Liver (tissue), 9 donors: Measurements from ENCODE around the gene PSME3IP1. TPM values are rescaled to one million over a fixed set of nuclear protein-coding genes. Genes with fewer than 3 reads are reported as not detected.

Experiments
- DNase-seq: peaks from one replicate; pipeline ENCODE4 v3.0.0-alpha.2; 2017; ENCODE audit warnings: low spot score
- H3K27ac ChIP-seq, 2 donors: one replicate each; pipeline ENCODE4 v1.7.0; 2013; ENCODE audit warnings: inconsistent platforms in 2 of 2, low read length in 2 of 2, control low read depth in 1 of 2, low read depth in 1 of 2, mild to moderate bottlenecking in 1 of 2
- H3K27me3 ChIP-seq, 4 donors: one replicate each; pipeline versions ENCODE4 v1.6.1 to v1.7.0; 2013; ENCODE audit warnings: low read length in 3 of 4, inconsistent platforms in 1 of 4, mild to moderate bottlenecking in 1 of 4, moderate library complexity in 1 of 4; ENCODE audit not compliant: control insufficient read depth in 4 of 4, insufficient read depth in 4 of 4
- H3K36me3 ChIP-seq, 4 donors: one replicate each; pipeline versions ENCODE4 v1.6.1 to v1.7.0; 2013; ENCODE audit warnings: low read length in 3 of 4, mild to moderate bottlenecking in 3 of 4, low read depth in 1 of 4, moderate library complexity in 1 of 4; ENCODE audit not compliant: control insufficient read depth in 4 of 4, insufficient read depth in 3 of 4
- H3K4me1 ChIP-seq, 4 donors: one replicate each; pipeline versions ENCODE4 v1.6.1 to v1.7.0; 2013; ENCODE audit warnings: low read length in 3 of 4, mild to moderate bottlenecking in 3 of 4, moderate library complexity in 1 of 4; ENCODE audit not compliant: control insufficient read depth in 4 of 4, insufficient read depth in 4 of 4
- H3K4me3 ChIP-seq, 3 donors: one replicate each; pipeline versions ENCODE4 v1.6.1 to v1.7.0; 2013; ENCODE audit warnings: low read length in 3 of 3, control low read depth in 1 of 3, low read depth in 1 of 3, mild to moderate bottlenecking in 1 of 3
- H3K9ac ChIP-seq, 2 donors: one replicate each; pipeline ENCODE4 v1.7.0; 2013; ENCODE audit warnings: low read length in 2 of 2, mild to moderate bottlenecking in 2 of 2, moderate library complexity in 2 of 2, control low read depth in 1 of 2, low read depth in 1 of 2
- H3K9me3 ChIP-seq, 4 donors: one replicate each; pipeline versions ENCODE4 v1.6.1 to v1.7.0; 2013; ENCODE audit warnings: low read length in 3 of 4; ENCODE audit not compliant: control insufficient read depth in 4 of 4
- EGR1 ChIP-seq, 2 donors: IDR thresholded peaks; 2 replicates each; pipeline ENCODE4 v1.6.1; 2016 to 2018; ENCODE audit warnings: antibody characterized with exemption in 2 of 2, low read depth in 2 of 2
- FOXA1 ChIP-seq: IDR thresholded peaks from 2 replicates; pipeline ENCODE4 v1.6.1; 2016; ENCODE audit warnings: antibody characterized with exemption
- FOXA2 ChIP-seq: IDR thresholded peaks from 2 replicates; pipeline ENCODE4 v1.6.1; 2016; ENCODE audit warnings: antibody characterized with exemption
- GABPA ChIP-seq, 2 donors: IDR thresholded peaks in 1 of 2; conservative IDR thresholded peaks in 1 of 2; 2 replicates each; pipeline ENCODE4 v1.6.1; 2016; ENCODE audit warnings: antibody characterized with exemption in 2 of 2, mild to moderate bottlenecking in 1 of 2, moderate library complexity in 1 of 2
- HNF4A ChIP-seq, 2 donors: conservative IDR thresholded peaks; 2 replicates each; pipeline ENCODE4 v1.6.1; 2016; ENCODE audit warnings: antibody characterized with exemption in 2 of 2, mild to moderate bottlenecking in 2 of 2
- HNF4G ChIP-seq: IDR thresholded peaks from 2 replicates; pipeline ENCODE4 v1.6.1; 2016; ENCODE audit warnings: antibody characterized with exemption
- JUND ChIP-seq, 2 donors: IDR thresholded peaks; 2 replicates each; pipeline ENCODE4 v1.6.1; 2016; ENCODE audit warnings: antibody characterized with exemption in 2 of 2
- NR2F2 ChIP-seq: IDR thresholded peaks from 2 replicates; pipeline ENCODE4 v1.6.1; 2016; ENCODE audit warnings: antibody characterized with exemption
- RXRA ChIP-seq, 2 donors: IDR thresholded peaks; 2 replicates each; pipeline ENCODE4 v1.6.1; 2017 to 2018; ENCODE audit warnings: antibody characterized with exemption in 2 of 2, mild to moderate bottlenecking in 1 of 2
- SP1 ChIP-seq: IDR thresholded peaks from 2 replicates; pipeline ENCODE4 v1.6.1; 2018; ENCODE audit warnings: antibody characterized with exemption, mild to moderate bottlenecking
- TAF1 ChIP-seq: conservative IDR thresholded peaks from 2 replicates; pipeline ENCODE4 v1.6.1; 2016; ENCODE audit warnings: antibody characterized with exemption, mild to moderate bottlenecking
- YY1 ChIP-seq: IDR thresholded peaks from 2 replicates; pipeline ENCODE4 v1.6.1; 2016; ENCODE audit warnings: antibody characterized with exemption, mild to moderate bottlenecking
- WGBS: extraction: QIAGEN DNeasy Blood & Tissue Kit; methylation state at CpG from one replicate; pipeline ENCODE4 v1.1.7; 2013; 5-methylcytosine and 5-hydroxymethylcytosine counted together
- polyA plus RNA-seq, 2 donors: library from polyadenylated mRNA; stranded (reverse) in 1 of 2; unstranded in 1 of 2; fragments of 200-250 nt in 1 of 2; fragments of >200 nt in 1 of 2; fragmentation: Nextera tagmentation in 1 of 2; extraction: Ambion mirVana in 1 of 2; gene quantifications; one replicate each; pipeline versions ENCODE4 v1.2.1 to v1.2.3, GENCODE V29; 2013 to 2015
- total RNA-seq, 2 donors: library from RNA; depleted of rRNA; stranded (reverse); fragments of >200 nt; gene quantifications; one replicate each; pipeline ENCODE4 v1.2.3, GENCODE V29; 2014
- TF ChIP-seq, protein P1 (sequence below): IDR thresholded peaks from 2 replicates; pipeline ENCODE4 v1.6.1; 2016; ENCODE audit warnings: antibody characterized with exemption
- TF ChIP-seq, protein P2 (sequence below): IDR thresholded peaks from 2 replicates; pipeline ENCODE4 v1.6.1; 2016; ENCODE audit warnings: antibody characterized with exemption, mild to moderate bottlenecking
- TF ChIP-seq, protein P3 (sequence below): IDR thresholded peaks from 2 replicates; pipeline ENCODE4 v1.6.1; 2016; ENCODE audit warnings: antibody characterized with exemption
- TF ChIP-seq, protein P4 (sequence below): IDR thresholded peaks from 2 replicates; pipeline ENCODE4 v1.6.1; 2016; ENCODE audit warnings: antibody characterized with exemption
- TF ChIP-seq, protein P5 (sequence below): fragments of 150-350 bp; IDR thresholded peaks from 2 replicates; pipeline ENCODE4 v1.5.1; 2017; ENCODE audit warnings: improper control_type of control experiment, low read depth, low read length; ENCODE audit not compliant: missing input control
- donor health status: healthy.
- donor health status: healthy.
- donor health status: healthy.
- donor health status: healthy.
- donor health status: healthy.

The PSME3IP1 gene
- total and polyA plus RNA-seq, 4 donors: 25.0 to 34.7 (median 25.8) TPM

DNA sequence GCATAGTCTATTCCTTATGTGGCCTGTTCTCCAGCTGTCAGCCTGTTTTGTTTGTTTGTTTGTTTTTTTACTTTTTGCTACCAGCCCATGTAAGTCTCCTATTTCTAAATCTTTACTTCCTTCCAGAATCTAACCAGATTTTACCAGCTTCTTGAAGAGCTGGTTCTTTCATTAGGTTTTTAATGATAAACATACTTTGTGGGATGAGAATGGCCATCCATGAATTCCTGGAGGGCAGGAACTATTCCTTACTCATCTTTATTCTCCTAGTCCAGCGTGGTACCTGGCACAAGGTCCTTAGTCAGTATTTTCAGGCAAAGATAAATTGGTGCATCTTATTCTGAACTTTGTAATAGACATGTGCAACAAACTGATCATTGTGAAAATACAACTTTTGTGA is 17.6 kb upstream of the PSME3IP1 start:
- WGBS: 84% methylated on average over 1 of the region's 1 CpG
- no peak for DNase-seq
- Histone ChIP-seq H3K9ac (no peak overlapping the region), H3K27me3 (no peaks in the 10 kb centered on the region), H3K27ac (no peak overlapping the region), H3K9me3 (no peaks in the 10 kb centered on the region), H3K36me3 (peaks cover 7 to 28% (median 25%) of the 10 kb centered on the region in 4 donors), H3K4me3 (no peak overlapping the region), H3K4me1 (no peaks in the 10 kb centered on the region)
- no peak for TF ChIP-seq HNF4G
- TF ChIP-seq JUND (IDR thresholded peaks at IDR 0.05): no peak
- no peak for TF ChIP-seq YY1
- TF ChIP-seq RXRA (IDR thresholded peaks at IDR 0.05): no peak
- no peak for TF ChIP-seq FOXA2
- TF ChIP-seq, protein P1, sequence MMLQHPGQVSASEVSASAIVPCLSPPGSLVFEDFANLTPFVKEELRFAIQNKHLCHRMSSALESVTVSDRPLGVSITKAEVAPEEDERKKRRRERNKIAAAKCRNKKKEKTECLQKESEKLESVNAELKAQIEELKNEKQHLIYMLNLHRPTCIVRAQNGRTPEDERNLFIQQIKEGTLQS: no peak
- TF ChIP-seq GABPA (IDR thresholded peaks at IDR 0.05 in 1 of 2, conservative IDR thresholded peaks at IDR 0.05 in 1 of 2): no peak
- TF ChIP-seq FOXA1: no peak
- TF ChIP-seq TAF1: no peak
- no peak for TF ChIP-seq SP1
- TF ChIP-seq, protein P2, sequence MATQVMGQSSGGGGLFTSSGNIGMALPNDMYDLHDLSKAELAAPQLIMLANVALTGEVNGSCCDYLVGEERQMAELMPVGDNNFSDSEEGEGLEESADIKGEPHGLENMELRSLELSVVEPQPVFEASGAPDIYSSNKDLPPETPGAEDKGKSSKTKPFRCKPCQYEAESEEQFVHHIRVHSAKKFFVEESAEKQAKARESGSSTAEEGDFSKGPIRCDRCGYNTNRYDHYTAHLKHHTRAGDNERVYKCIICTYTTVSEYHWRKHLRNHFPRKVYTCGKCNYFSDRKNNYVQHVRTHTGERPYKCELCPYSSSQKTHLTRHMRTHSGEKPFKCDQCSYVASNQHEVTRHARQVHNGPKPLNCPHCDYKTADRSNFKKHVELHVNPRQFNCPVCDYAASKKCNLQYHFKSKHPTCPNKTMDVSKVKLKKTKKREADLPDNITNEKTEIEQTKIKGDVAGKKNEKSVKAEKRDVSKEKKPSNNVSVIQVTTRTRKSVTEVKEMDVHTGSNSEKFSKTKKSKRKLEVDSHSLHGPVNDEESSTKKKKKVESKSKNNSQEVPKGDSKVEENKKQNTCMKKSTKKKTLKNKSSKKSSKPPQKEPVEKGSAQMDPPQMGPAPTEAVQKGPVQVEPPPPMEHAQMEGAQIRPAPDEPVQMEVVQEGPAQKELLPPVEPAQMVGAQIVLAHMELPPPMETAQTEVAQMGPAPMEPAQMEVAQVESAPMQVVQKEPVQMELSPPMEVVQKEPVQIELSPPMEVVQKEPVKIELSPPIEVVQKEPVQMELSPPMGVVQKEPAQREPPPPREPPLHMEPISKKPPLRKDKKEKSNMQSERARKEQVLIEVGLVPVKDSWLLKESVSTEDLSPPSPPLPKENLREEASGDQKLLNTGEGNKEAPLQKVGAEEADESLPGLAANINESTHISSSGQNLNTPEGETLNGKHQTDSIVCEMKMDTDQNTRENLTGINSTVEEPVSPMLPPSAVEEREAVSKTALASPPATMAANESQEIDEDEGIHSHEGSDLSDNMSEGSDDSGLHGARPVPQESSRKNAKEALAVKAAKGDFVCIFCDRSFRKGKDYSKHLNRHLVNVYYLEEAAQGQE: no peak
- no peak for TF ChIP-seq NR2F2
- TF ChIP-seq, protein P3, sequence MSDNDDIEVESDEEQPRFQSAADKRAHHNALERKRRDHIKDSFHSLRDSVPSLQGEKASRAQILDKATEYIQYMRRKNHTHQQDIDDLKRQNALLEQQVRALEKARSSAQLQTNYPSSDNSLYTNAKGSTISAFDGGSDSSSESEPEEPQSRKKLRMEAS: no peak
- no peak for TF ChIP-seq HNF4A (conservative IDR thresholded peaks at IDR 0.05)
- TF ChIP-seq, protein P4, sequence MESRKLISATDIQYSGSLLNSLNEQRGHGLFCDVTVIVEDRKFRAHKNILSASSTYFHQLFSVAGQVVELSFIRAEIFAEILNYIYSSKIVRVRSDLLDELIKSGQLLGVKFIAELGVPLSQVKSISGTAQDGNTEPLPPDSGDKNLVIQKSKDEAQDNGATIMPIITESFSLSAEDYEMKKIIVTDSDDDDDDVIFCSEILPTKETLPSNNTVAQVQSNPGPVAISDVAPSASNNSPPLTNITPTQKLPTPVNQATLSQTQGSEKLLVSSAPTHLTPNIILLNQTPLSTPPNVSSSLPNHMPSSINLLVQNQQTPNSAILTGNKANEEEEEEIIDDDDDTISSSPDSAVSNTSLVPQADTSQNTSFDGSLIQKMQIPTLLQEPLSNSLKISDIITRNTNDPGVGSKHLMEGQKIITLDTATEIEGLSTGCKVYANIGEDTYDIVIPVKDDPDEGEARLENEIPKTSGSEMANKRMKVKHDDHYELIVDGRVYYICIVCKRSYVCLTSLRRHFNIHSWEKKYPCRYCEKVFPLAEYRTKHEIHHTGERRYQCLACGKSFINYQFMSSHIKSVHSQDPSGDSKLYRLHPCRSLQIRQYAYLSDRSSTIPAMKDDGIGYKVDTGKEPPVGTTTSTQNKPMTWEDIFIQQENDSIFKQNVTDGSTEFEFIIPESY: no peak
- no peak for TF ChIP-seq EGR1 (IDR thresholded peaks at IDR 0.05; ENCODE audit: low read depth in 2 of 2)
- TF ChIP-seq, protein P5, sequence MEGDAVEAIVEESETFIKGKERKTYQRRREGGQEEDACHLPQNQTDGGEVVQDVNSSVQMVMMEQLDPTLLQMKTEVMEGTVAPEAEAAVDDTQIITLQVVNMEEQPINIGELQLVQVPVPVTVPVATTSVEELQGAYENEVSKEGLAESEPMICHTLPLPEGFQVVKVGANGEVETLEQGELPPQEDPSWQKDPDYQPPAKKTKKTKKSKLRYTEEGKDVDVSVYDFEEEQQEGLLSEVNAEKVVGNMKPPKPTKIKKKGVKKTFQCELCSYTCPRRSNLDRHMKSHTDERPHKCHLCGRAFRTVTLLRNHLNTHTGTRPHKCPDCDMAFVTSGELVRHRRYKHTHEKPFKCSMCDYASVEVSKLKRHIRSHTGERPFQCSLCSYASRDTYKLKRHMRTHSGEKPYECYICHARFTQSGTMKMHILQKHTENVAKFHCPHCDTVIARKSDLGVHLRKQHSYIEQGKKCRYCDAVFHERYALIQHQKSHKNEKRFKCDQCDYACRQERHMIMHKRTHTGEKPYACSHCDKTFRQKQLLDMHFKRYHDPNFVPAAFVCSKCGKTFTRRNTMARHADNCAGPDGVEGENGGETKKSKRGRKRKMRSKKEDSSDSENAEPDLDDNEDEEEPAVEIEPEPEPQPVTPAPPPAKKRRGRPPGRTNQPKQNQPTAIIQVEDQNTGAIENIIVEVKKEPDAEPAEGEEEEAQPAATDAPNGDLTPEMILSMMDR: no peak
